Hepatocyte (in vitro differentiated cells): Measurements from ENCODE around the gene NUBP1. TPM values are rescaled to one million over a fixed set of nuclear protein-coding genes. Genes with fewer than 3 reads are reported as not detected.

Experiments used
- DNase-seq: peaks from one replicate; pipeline ENCODE4 v3.0.0-alpha.2; 2016; ENCODE audit warnings: low spot score
- H2AFZ ChIP-seq: fragments of 200-600 bp; sonication (generic); 2 replicates; pipeline ENCODE4 v1.6.0; 2016; ENCODE audit warnings: antibody characterized with exemption, mild to moderate bottlenecking
- H3K27ac ChIP-seq: fragments of 200-600 bp; sonication (generic); 2 replicates; pipeline ENCODE4 v1.5.1; 2016; ENCODE audit warnings: mild to moderate bottlenecking
- H3K27me3 ChIP-seq: fragments of 200-600 bp; sonication (generic); 2 replicates; pipeline ENCODE4 v1.6.1; 2016
- H3K36me3 ChIP-seq: fragments of 200-600 bp; sonication (generic); replicated peaks from 2 replicates; pipeline ENCODE4 v1.5.1; 2016; ENCODE audit warnings: low read depth; ENCODE audit not compliant: insufficient read depth
- H3K4me1 ChIP-seq: fragments of 200-600 bp; sonication (generic); 2 replicates; pipeline ENCODE4 v1.5.1; 2016; ENCODE audit warnings: mild to moderate bottlenecking, moderate library complexity; ENCODE audit not compliant: insufficient read depth
- H3K4me2 ChIP-seq: fragments of 200-600 bp; sonication (generic); 2 replicates; pipeline ENCODE4 v1.6.0; 2016
- H3K4me3 ChIP-seq: fragments of 200-600 bp; sonication (generic); 2 replicates; pipeline ENCODE4 v1.5.1; 2016; ENCODE audit warnings: mild to moderate bottlenecking
- H3K79me2 ChIP-seq: fragments of 200-600 bp; sonication (generic); 2 replicates; pipeline ENCODE4 v1.6.0; 2017; ENCODE audit warnings: mild to moderate bottlenecking
- H3K9me2 ChIP-seq: fragments of 200-600 bp; sonication (generic); replicated peaks from 2 replicates; pipeline ENCODE4 v1.6.0; 2017; ENCODE audit warnings: mild to moderate bottlenecking; ENCODE audit not compliant: insufficient read depth
- H3K9me3 ChIP-seq: fragments of 200-600 bp; sonication (generic); 2 replicates; pipeline ENCODE4 v1.5.1; 2016; ENCODE audit warnings: low read depth, mild to moderate bottlenecking
- H4K20me1 ChIP-seq: fragments of 200-600 bp; sonication (generic); 2 replicates; pipeline ENCODE4 v1.6.0; 2016; ENCODE audit warnings: mild to moderate bottlenecking; ENCODE audit not compliant: insufficient read depth, poor library complexity, severe bottlenecking
- CTCF ChIP-seq: fragments of 200-600 bp; sonication (generic); IDR thresholded peaks from 2 replicates; pipeline ENCODE4 v1.5.1; 2016; ENCODE audit warnings: antibody characterized with exemption, mild to moderate bottlenecking; ENCODE audit not compliant: poor library complexity
- EZH2 ChIP-seq: fragments of 200-600 bp; sonication (generic); IDR thresholded peaks from 2 replicates; pipeline ENCODE4 v1.6.1; 2016; ENCODE audit warnings: antibody characterized with exemption, mild to moderate bottlenecking, borderline replicate concordance
- EZH2phosphoT487 ChIP-seq: fragments of 200-600 bp; sonication (generic); IDR thresholded peaks from one replicate; pipeline ENCODE4 v1.6.1; 2018; ENCODE audit warnings: antibody characterized with exemption, mild to moderate bottlenecking, low read depth, moderate library complexity; ENCODE audit not compliant: unreplicated experiment, severe bottlenecking
- WGBS: methylation state at CpG from one replicate; pipeline ENCODE4 v1.1.6; 2016; ENCODE audit warnings: low lambda C conversion rate; ENCODE audit errors: missing lambda C conversion rate; 5-methylcytosine and 5-hydroxymethylcytosine counted together
- polyA plus RNA-seq: library from polyadenylated mRNA; unstranded; fragments of >200 nt; fragmentation: Nextera tagmentation; extraction: Ambion mirVana; gene quantifications from 2 replicates; pipeline ENCODE4 v1.2.1, GENCODE V29; 2016
- total RNA-seq: library from RNA; depleted of rRNA; stranded (reverse); fragments of >200 nt; gene quantifications from 2 replicates; pipeline ENCODE4 v1.2.3, GENCODE V29; 2014

NUBP1 gene
- total and polyA plus RNA-seq, 2 experiments from 2014 or later: 25.6 to 31.7 TPM

- TF ChIP-seq EZH2phosphoT487 (no peak), CTCF (no peak), EZH2 (no peak)
- Histone ChIP-seq H3K79me2 (no peaks in the 10 kb centered on the region), H3K9me2 (no peaks in the 10 kb centered on the region), H3K36me3 (no peaks in the 10 kb centered on the region), H3K27ac (no peak within 1 kb of the TSS), H4K20me1 (no peaks in the 10 kb centered on the region), H3K27me3 (no peaks in the 10 kb centered on the region), H3K4me3 (no peak within 1 kb of the TSS), H2AFZ (no peak within 1 kb of the TSS), H3K4me2 (no peak within 1 kb of the TSS), H3K9me3 (no peaks in the 10 kb centered on the region), H3K4me1 (no peaks in the 10 kb centered on the region)
- no peak for DNase-seq
- 82% methylated on average over 5 of the region's 5 CpGs for WGBS
These were observed 48.8 kb upstream of the NUBP1 start, which contains the start of gene TEKT5 for GRCh38 chr16:10694830-10695229. TEKT5 (minus strand) TSS chr16:10694930; CDS start chr16:10694873, 57 bp downstream.

GRCh38 chr16:10699756-10700155, 43.9 kb upstream of the NUBP1 start:
- Histone ChIP-seq H3K27me3 (no peaks in the 10 kb centered on the region), H3K36me3 (no peaks in the 10 kb centered on the region), H3K4me2 (no peak overlapping the region), H3K79me2 (no peaks in the 10 kb centered on the region), H2AFZ (no peak overlapping the region), H3K9me2 (no peaks in the 10 kb centered on the region), H3K9me3 (no peaks in the 10 kb centered on the region), H3K4me1 (no peaks in the 10 kb centered on the region), H4K20me1 (no peaks in the 10 kb centered on the region), H3K27ac (no peak overlapping the region), H3K4me3 (no peak overlapping the region)
- whole genome bisulfite sequencing: 70% methylated on average over 1 of the region's 1 CpG
- DNase-seq: no peak
- no peak for TF ChIP-seq EZH2phosphoT487
- no peak for TF ChIP-seq EZH2
- TF ChIP-seq CTCF: no peak

- H3K36me3 ChIP-seq: no peaks in the 10 kb centered on the region
- H2AFZ ChIP-seq: no peak overlapping the region
- no peak overlapping the region for H3K4me3 ChIP-seq
- H3K27me3 ChIP-seq: no peaks in the 10 kb centered on the region
- no peak for DNase-seq
- H3K4me1 ChIP-seq: no peaks in the 10 kb centered on the region
- H3K79me2 ChIP-seq: no peaks in the 10 kb centered on the region
- 82% methylated on average over 4 of the region's 4 CpGs for WGBS
- TF ChIP-seq CTCF (no peak), EZH2phosphoT487 (no peak), EZH2 (no peak)
- no peak overlapping the region for H3K27ac ChIP-seq
- no peaks in the 10 kb centered on the region for H3K9me3 ChIP-seq
- no peaks in the 10 kb centered on the region for H3K9me2 ChIP-seq
- H4K20me1 ChIP-seq: no peaks in the 10 kb centered on the region
- H3K4me2 ChIP-seq: no peak overlapping the region
These were observed 34.7 kb upstream of the NUBP1 start for GRCh38 chr16:10708969-10709368.
